ENCODE measurements around the gene CADPS2.

The CADPS2 gene

GRCh38 chr7:122429926-122430325 lies 456.3 kb downstream of the CADPS2 start:
- H3K27me3 ChIP-seq (ENCODE audit: low read length): no peaks in the 10 kb centered on the region
- H3K9ac ChIP-seq (ENCODE audit: low read length): no peak overlapping the region
- H3K4me2 ChIP-seq (ENCODE audit: low read depth, low read length, poor library complexity, severe bottlenecking): no peak overlapping the region
- no peaks in the 10 kb centered on the region for H3K36me3 ChIP-seq (ENCODE audit: low read length)
- no peaks in the 10 kb centered on the region for H3K9me3 ChIP-seq (ENCODE audit: insufficient read depth, low read length)
- H3K4me3 ChIP-seq (ENCODE audit: insufficient read depth, low read length, poor library complexity, severe bottlenecking): no peak overlapping the region
- H4K20me1 ChIP-seq (ENCODE audit: low read depth, low read length): no peaks in the 10 kb centered on the region
- H3K27ac ChIP-seq (ENCODE audit: low read depth, low read length): no peak overlapping the region
- H3K9me2 ChIP-seq (replicated peaks; ENCODE audit: insufficient read depth, low read length): no peaks in the 10 kb centered on the region
- H3F3A ChIP-seq (ENCODE audit: insufficient read depth): no peaks in the 10 kb centered on the region
- H3K79me2 ChIP-seq (ENCODE audit: insufficient read depth, low read length): no peaks in the 10 kb centered on the region
- no peak for TF ChIP-seq CTCF (IDR thresholded peaks at IDR 0.05; ENCODE audit: insufficient read depth, low read length, poor library complexity, severe bottlenecking)
- TF ChIP-seq EZH2phosphoT487 (conservative IDR thresholded peaks at IDR 0.05; ENCODE audit: low read length): no peak
- no peak overlapping the region for H2AFZ ChIP-seq (ENCODE audit: low read depth, low read length, severe bottlenecking)

- H3K36me3 ChIP-seq (ENCODE audit: low read length): no peaks in the 10 kb centered on the region
- H3K9me3 ChIP-seq (ENCODE audit: insufficient read depth, low read length): no peaks in the 10 kb centered on the region
- H2AFZ ChIP-seq (ENCODE audit: low read depth, low read length, severe bottlenecking): no peak overlapping the region
- H3K27ac ChIP-seq (ENCODE audit: low read depth, low read length): no peak overlapping the region
- H4K20me1 ChIP-seq (ENCODE audit: low read depth, low read length): no peaks in the 10 kb centered on the region
- H3K79me2 ChIP-seq (ENCODE audit: insufficient read depth, low read length): no peaks in the 10 kb centered on the region
- no peak overlapping the region for H3K9ac ChIP-seq (ENCODE audit: low read length)
- H3K9me2 ChIP-seq (replicated peaks; ENCODE audit: insufficient read depth, low read length): no peaks in the 10 kb centered on the region
- H3K4me2 ChIP-seq (ENCODE audit: low read depth, low read length, poor library complexity, severe bottlenecking): no peak overlapping the region
- TF ChIP-seq CTCF (IDR thresholded peaks at IDR 0.05; ENCODE audit: insufficient read depth, low read length, poor library complexity, severe bottlenecking): no peak
- TF ChIP-seq EZH2phosphoT487 (conservative IDR thresholded peaks at IDR 0.05; ENCODE audit: low read length): no peak
- no peaks in the 10 kb centered on the region for H3K27me3 ChIP-seq (ENCODE audit: low read length)
- H3F3A ChIP-seq (ENCODE audit: insufficient read depth): no peaks in the 10 kb centered on the region
- no peak overlapping the region for H3K4me3 ChIP-seq (ENCODE audit: insufficient read depth, low read length, poor library complexity, severe bottlenecking)
These were observed 460.5 kb downstream of the CADPS2 start for GRCh38 chr7:122425731-122426130.

GRCh38 chr7:122423591-122423990 lies 462.7 kb downstream of the CADPS2 start:
- TF ChIP-seq CTCF (IDR thresholded peaks at IDR 0.05; ENCODE audit: insufficient read depth, low read length, poor library complexity, severe bottlenecking): no peak
- no peak for TF ChIP-seq EZH2phosphoT487 (conservative IDR thresholded peaks at IDR 0.05; ENCODE audit: low read length)
- no peak overlapping the region for H2AFZ ChIP-seq (ENCODE audit: low read depth, low read length, severe bottlenecking)
- no peak overlapping the region for H3K9ac ChIP-seq (ENCODE audit: low read length)
- H3K27me3 ChIP-seq (ENCODE audit: low read length): no peaks in the 10 kb centered on the region
- H3K9me2 ChIP-seq (replicated peaks; ENCODE audit: insufficient read depth, low read length): no peaks in the 10 kb centered on the region
- H3K4me2 ChIP-seq (ENCODE audit: low read depth, low read length, poor library complexity, severe bottlenecking): no peak overlapping the region
- no peak overlapping the region for H3K4me3 ChIP-seq (ENCODE audit: insufficient read depth, low read length, poor library complexity, severe bottlenecking)
- no peak overlapping the region for H3K27ac ChIP-seq (ENCODE audit: low read depth, low read length)
- H3K79me2 ChIP-seq (ENCODE audit: insufficient read depth, low read length): no peaks in the 10 kb centered on the region
- H3F3A ChIP-seq (ENCODE audit: insufficient read depth): no peaks in the 10 kb centered on the region
- H3K9me3 ChIP-seq (ENCODE audit: insufficient read depth, low read length): no peaks in the 10 kb centered on the region
- H4K20me1 ChIP-seq (ENCODE audit: low read depth, low read length): no peaks in the 10 kb centered on the region
- no peaks in the 10 kb centered on the region for H3K36me3 ChIP-seq (ENCODE audit: low read length)
